GM21717 (cell line): ENCODE measurements around the gene C17orf107.
"Not testable (repeated sequence)": the region's sequence is repeated elsewhere in the genome, so short reads cannot be mapped to it uniquely, and the experiment has no call there.

Source experiments
- ATAC-seq: cut with Tn5 transposase; IDR thresholded peaks from one replicate; pipeline ENCODE4 v1.9.1; 2021; ENCODE audit warnings: mild to moderate bottlenecking, moderate library complexity; ENCODE audit not compliant: unreplicated experiment

Gene C17orf107

GRCh38 chr17:4899341-4900230, at the start of gene C17orf107:
Gene C17orf107, plus strand, starts transcription at chr17:4899536. Its CDS starts 227 bp downstream, at chr17:4899763.
- ATAC-seq: no peak

GRCh38 chr17:4850246-4850645, 49.1 kb upstream of the C17orf107 start:
- ATAC-seq: no peak

GRCh38 chr17:4851084-4851483, 48.3 kb upstream of the C17orf107 start:
- ATAC-seq: no peak

DNA sequence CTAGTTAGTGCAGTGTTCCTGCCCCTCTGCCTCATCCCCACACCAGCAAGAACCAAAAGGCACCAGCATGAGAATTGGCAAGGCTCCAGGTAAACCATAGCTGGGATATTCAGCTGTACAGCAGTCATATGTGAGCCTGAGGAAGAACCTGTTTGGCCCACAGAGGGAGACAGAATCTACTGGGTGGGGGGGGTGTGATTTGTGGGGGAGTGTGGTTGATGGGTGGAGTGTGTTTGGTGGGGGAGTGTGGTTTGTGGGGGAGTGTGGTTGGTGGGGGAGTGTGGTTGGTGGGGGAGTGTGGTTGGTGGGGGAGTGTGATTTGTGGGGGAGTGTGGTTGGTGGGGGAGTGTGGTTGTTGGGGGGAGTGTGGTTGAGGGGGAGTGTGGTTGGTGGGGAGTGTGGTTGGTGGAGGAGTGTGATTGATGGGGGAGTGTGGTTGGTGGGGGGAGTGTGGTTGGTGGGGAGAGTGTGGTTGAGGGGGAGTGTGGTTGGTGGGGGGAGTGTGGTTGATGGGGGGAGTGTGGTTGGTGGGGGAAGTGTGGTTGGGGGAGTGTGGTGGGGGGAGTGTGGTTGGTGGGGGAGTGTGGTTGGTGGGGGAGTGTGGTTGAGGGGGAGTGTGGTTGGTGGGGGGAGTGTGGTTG, 46.6 kb upstream of the C17orf107 start:
- no peak for ATAC-seq

- no peak for ATAC-seq
These were observed 46.1 kb upstream of the C17orf107 start for GRCh38 chr17:4853208-4853671.

DNA sequence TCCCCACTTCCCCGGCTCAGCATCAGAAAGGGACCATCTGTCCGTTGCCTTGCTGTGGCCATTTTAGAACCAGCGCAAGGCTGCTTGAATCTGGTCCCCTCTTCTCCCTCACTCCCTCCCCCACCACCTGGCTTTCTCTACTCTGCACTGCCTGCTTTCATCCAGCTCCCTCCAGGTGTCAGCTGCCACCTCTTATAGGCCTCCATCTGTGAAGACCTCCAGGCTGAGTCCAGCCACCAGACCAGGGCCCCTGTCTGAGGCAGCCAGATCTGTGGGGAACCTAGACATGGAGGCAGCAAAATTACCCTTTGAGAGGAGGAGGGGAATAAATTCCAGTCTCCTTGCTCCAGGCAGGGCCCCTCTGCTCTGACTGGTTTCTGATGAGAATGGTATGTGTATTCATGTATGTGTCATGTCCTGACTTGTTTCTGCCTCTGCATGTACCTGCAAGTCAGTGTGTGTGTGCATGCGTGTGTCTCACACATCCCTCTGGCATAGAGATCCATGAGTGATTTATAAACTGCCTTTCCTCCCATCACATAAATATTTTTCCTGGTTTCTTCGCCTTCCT, 45.1 kb upstream of the C17orf107 start:
- no peak for ATAC-seq

DNA sequence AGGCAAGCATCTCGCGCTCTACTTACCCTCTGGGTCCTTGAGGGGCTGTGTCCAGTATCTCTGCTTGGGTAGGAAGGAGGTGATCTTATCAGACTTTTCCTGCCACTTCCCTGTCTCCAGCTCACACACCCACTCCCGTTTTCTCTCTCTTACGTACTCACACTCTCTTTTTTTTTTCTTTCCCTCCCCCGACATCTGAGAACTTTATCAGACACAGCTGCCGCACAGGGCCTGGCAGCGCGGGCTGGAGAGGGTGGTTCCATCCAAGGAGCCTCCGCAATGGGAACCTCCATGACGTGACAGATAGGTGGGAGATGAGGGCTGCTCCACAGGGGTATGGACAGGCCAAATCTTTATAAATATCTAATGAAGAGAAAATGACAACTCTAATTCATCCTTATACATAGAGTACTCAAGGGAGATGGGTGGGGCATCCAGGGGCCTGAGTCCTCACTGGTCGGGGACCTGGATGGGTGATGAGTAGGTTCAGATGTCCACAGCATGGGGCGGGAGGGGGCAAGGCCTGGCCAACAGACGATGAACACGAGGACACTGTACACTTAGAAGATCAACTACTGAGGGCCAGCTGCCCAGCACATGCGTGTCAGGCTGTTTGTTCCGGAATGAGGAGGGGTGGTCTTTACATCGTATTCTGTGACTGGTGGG, 42.9 kb upstream of the C17orf107 start:
- ATAC-seq: no peak

DNA sequence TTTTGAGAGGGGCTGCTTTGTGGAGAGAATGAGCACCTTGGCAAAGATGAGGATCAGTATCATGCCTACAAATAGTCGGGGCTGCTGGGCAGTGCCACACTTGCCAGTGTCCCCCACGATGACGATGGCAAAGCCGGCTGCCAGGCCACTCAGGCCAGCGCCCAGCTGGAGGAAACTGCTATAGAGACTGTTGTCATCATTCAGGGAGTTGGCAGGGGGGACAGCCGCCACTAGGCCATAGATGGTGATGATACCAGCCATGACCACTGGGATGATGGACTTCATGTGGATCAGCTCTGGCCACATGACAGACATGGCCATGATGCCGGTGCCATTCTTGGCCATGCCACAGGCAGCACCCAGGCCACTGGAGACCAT, 42.4 kb upstream of the C17orf107 start:
- ATAC-seq: no peak

- ATAC-seq: not testable (repeated sequence)
These were observed 42.0 kb upstream of the C17orf107 start for GRCh38 chr17:4857347-4857746.

- no peak for ATAC-seq
These were observed 41.1 kb upstream of the C17orf107 start for GRCh38 chr17:4858068-4858881.

- no peak for ATAC-seq
These were observed 40.5 kb upstream of the C17orf107 start for GRCh38 chr17:4858882-4859260.

DNA sequence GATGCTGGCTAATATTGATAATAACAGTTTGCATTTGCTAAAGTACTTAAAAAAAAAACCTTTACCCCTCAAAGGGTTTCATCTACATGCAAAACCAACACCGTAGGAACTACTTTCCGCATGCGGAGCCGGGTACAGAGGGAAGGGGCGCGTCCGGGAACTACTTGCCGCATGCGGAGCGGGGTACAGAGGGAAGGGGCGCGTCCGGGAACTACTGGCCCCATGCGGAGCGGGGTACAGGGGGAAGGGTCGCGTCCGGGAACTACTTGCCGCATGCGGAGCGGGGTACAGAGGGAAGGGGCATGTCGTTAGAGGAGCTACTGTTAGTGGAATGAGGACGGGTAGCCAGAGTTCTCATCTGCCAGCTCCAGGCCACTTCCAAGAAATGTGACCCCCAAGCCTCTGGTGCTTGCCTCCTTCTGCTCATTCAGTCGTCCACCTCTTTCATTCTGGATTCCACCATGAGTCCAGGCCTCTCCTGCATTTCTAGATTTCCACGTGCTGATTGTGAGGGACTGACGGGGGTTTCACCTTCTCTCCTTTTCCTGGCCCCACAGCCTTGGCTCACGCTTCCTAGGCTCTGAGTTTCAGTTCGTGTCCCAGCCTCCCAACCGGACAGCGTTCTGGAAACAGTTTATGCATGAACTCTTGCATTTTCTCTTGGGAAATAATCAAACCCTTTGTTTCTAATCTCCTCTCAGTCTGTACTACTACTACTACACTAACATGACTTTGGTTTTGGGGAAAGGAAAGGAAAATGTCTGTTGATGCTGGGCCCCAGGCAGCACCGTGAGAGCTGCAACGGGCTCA, 39.3 kb upstream of the C17orf107 start:
- ATAC-seq: no peak

GRCh38 chr17:4860651-4861050, 38.7 kb upstream of the C17orf107 start:
- ATAC-seq: no peak

- no peak for ATAC-seq
These were observed 38.3 kb upstream of the C17orf107 start for GRCh38 chr17:4861052-4861451.

DNA sequence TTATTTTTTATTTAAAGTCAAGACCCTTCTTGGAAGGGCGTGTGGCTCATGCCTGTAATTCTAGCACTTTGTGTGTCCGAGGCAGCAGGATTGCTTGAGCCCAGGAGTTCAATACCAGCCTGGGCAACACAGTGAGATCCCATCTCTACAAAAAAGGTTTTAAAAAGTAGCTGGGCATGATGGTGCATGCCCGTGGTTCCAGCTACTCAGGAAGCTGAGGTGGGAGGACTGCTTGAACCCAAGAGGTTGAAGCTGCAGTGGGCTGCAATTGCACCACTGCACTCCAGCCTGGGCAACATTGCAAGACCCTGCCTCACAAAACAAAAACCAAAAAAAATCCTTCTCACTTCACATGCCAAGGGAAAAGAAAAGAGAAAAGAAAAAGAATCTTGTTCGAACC, 36.6 kb upstream of the C17orf107 start:
- ATAC-seq: no peak

- ATAC-seq: no peak
These were observed 36.0 kb upstream of the C17orf107 start for GRCh38 chr17:4863321-4863720.

DNA sequence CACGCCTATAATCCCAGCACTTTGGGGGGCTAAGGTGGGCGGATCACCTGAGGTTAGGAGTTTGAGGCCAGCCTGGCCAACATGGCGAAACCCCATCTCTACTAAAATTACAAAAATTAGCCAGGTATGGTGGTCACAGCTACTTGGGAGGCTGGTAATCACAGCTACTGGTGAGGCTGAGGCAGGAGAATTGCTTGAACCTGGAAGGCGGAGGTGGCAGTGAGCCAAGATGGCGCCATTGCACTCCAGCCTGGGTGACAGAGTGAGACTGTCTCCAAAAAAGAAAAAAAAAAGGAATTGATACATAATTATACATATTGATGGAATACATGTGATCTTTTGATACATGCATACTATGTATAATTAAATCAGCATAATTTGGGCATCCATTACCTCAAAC, 31.8 kb upstream of the C17orf107 start:
- ATAC-seq: not testable (repeated sequence)

DNA sequence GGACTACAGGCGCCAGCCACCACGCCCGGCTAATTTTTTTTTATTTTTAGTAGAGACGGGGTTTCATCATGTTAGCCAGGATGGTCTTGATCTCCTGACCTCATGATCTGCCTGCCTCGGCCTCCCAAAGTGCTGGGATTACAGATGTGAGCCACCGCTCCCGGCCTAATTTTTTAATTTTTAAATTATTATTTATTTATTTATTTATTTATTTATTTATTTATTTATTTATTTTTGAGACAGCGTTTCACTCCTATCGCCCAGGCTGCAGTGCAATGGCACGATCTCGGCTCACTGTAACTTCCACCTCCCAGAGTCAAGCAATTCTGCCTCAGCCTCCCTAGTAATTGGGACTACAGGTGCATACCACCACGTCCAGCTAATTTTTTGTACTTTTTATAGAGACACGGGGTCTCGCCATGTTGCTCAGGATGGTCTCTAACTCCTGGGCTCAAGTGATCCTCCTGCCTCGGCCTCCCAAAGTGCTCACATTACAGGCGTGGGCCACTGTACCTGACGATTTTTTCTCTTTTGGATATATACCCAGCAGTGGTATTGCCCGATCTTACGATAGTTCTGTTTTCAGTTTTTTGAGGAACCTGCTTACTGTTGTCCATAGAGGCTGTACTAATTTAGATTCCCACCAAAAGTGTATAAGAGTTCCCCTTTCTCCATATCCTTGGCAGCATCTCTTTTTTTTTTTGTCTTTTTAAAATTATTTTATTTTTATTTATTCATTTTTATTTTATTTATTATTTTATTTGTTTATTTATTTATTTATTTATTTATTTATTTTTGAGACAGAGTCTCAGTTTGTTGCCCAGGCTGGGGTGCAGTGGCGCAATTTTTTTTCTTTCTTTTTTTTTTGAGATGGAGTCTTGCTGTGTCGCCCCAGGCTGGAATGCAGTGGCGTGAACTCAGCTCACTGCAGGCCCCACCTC, 30.0 kb upstream of the C17orf107 start:
- ATAC-seq: not testable (repeated sequence)

DNA sequence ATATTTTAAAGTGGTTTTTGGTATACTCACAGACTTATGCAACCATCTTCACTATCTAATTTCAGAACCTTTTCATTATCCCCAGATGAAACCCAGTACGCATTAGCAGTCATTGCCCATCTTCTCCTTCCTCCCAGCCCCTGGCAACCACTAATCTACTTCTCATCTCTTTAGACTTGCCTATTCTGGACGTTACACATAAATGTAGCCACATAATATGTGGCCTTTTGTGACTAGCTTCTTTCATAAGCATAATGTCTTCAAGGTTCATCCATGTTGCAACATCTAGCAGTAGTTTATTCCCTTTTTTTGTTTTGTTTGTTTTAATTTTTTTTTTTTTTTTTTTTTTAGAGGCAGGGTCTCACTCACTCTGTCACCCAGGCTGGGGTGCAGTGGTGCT, 28.5 kb upstream of the C17orf107 start:
- no peak for ATAC-seq
